Neuronal stem cell (in vitro differentiated cells): Measurements from ENCODE around the gene ZNF595. TPM values are rescaled to one million over a fixed set of nuclear protein-coding genes. Genes with fewer than 3 reads are reported as not detected.
"Not testable (repeated sequence)": the region's sequence is repeated elsewhere in the genome, so short reads cannot be mapped to it uniquely, and the experiment has no call there.

ENCODE experiments used
- DNase-seq: peaks from one replicate; pipeline ENCODE4 v3.0.0-alpha.2; 2013; ENCODE audit warnings: low spot score
- H2AFZ ChIP-seq: one replicate; pipeline ENCODE4 v1.6.1; 2013; ENCODE audit warnings: mild to moderate bottlenecking, low read length, inconsistent platforms
- H2AK5ac ChIP-seq: 2 replicates; pipeline ENCODE4 v1.6.1; 2013; ENCODE audit warnings: low read depth, mild to moderate bottlenecking, inconsistent platforms, low read length, moderate library complexity, mixed read lengths
- H2BK120ac ChIP-seq: 2 replicates; pipeline ENCODE4 v1.6.1; 2013; ENCODE audit warnings: low read depth, mild to moderate bottlenecking, inconsistent platforms, low read length, moderate library complexity, mixed read lengths
- H2BK12ac ChIP-seq: one replicate; pipeline ENCODE4 v1.6.1; 2013; ENCODE audit warnings: low read length, inconsistent platforms
- H2BK15ac ChIP-seq: 2 replicates; pipeline ENCODE4 v1.6.1; 2013; ENCODE audit warnings: mild to moderate bottlenecking, low read length, inconsistent platforms, mixed read lengths
- H2BK5ac ChIP-seq: one replicate; pipeline ENCODE4 v1.6.1; 2013; ENCODE audit warnings: inconsistent platforms, mild to moderate bottlenecking, low read length, moderate library complexity
- H3K14ac ChIP-seq: one replicate; pipeline ENCODE4 v1.6.1; 2013; ENCODE audit warnings: low read length, inconsistent platforms
- H3K18ac ChIP-seq: 2 replicates; pipeline ENCODE4 v1.6.1; 2013; ENCODE audit warnings: low read length, inconsistent platforms
- H3K23ac ChIP-seq: 2 replicates; pipeline ENCODE4 v1.6.1; 2013; ENCODE audit warnings: low read depth, mild to moderate bottlenecking, mixed read lengths, low read length, inconsistent platforms; ENCODE audit not compliant: poor library complexity
- H3K27ac ChIP-seq: replicated peaks from 3 replicates; pipeline ENCODE4 v1.5.1; 2013; ENCODE audit warnings: low read length, inconsistent platforms
- H3K27me3 ChIP-seq, 3 experiments: 2 replicates each; pipeline ENCODE4 v1.6.1; 2013; ENCODE audit warnings: low read length in 3 of 3, mild to moderate bottlenecking in 2 of 3, inconsistent platforms in 1 of 3, low read depth in 1 of 3, mixed read lengths in 1 of 3, moderate library complexity in 1 of 3; ENCODE audit not compliant: control insufficient read depth in 3 of 3, insufficient read depth in 3 of 3
- H3K36me3 ChIP-seq, 2 donors: replicated peaks in 1 of 2; 2 replicates each; pipeline ENCODE4 v1.6.1; 2013; ENCODE audit warnings: low read length in 2 of 2; ENCODE audit not compliant: control insufficient read depth in 2 of 2, insufficient read depth in 2 of 2
- H3K4ac ChIP-seq: 2 replicates; pipeline ENCODE4 v1.6.1; 2013; ENCODE audit warnings: inconsistent platforms, mild to moderate bottlenecking, low read length, moderate library complexity
- H3K4me1 ChIP-seq, 2 donors: 1 replicate in 1 of 2; 2 replicates in 1 of 2; pipeline ENCODE4 v1.6.1; 2013; ENCODE audit warnings: low read length in 2 of 2, low read depth in 1 of 2; ENCODE audit not compliant: control insufficient read depth in 2 of 2, insufficient read depth in 1 of 2
- H3K4me2 ChIP-seq: one replicate; pipeline ENCODE4 v1.6.1; 2013; ENCODE audit warnings: mild to moderate bottlenecking, low read length, inconsistent platforms; ENCODE audit not compliant: insufficient read depth, poor library complexity, severe bottlenecking
- H3K4me3 ChIP-seq, 2 donors: 2 replicates each; pipeline ENCODE4 v1.5.1; 2013; ENCODE audit warnings: low read length in 2 of 2, mild to moderate bottlenecking in 2 of 2, inconsistent platforms in 1 of 2, moderate library complexity in 1 of 2
- H3K79me1 ChIP-seq: one replicate; pipeline ENCODE4 v1.6.1; 2013; ENCODE audit warnings: low read depth, mild to moderate bottlenecking, inconsistent platforms, low read length, moderate library complexity
- H3K9ac ChIP-seq: one replicate; pipeline ENCODE4 v1.6.1; 2013; ENCODE audit warnings: mild to moderate bottlenecking, low read depth, low read length, inconsistent platforms; ENCODE audit not compliant: poor library complexity
- H3K9me3 ChIP-seq, 2 donors: replicated peaks in 1 of 2; 2 replicates each; pipeline versions ENCODE3 to v1.6.1; 2013; ENCODE audit warnings: low read length in 2 of 2, mild to moderate bottlenecking in 2 of 2, inconsistent platforms in 1 of 2, low read depth in 1 of 2, mixed read lengths in 1 of 2, moderate library complexity in 1 of 2; ENCODE audit not compliant: control insufficient read depth in 2 of 2, insufficient read depth in 1 of 2
- H4K8ac ChIP-seq: one replicate; pipeline ENCODE4 v1.6.1; 2013; ENCODE audit warnings: low read depth, mild to moderate bottlenecking, inconsistent platforms, low read length, moderate library complexity
- H4K91ac ChIP-seq: one replicate; pipeline ENCODE4 v1.6.1; 2013; ENCODE audit warnings: low read length, low read depth, mild to moderate bottlenecking, inconsistent platforms; ENCODE audit not compliant: poor library complexity
- WGBS, 2 donors: extraction: QIAGEN DNeasy Blood & Tissue Kit; methylation state at CpG; one replicate each; pipeline ENCODE4 v1.1.7; 2013; ENCODE audit warnings: missing lambda C conversion rate in 2 of 2, mixed read lengths in 1 of 2; ENCODE audit not compliant: insufficient read length in 2 of 2, insufficient replicate concordance in 1 of 2; ENCODE audit errors: extremely low coverage in 2 of 2; 5-methylcytosine and 5-hydroxymethylcytosine counted together
- polyA plus RNA-seq, 2 experiments: library from polyadenylated mRNA; stranded (reverse); fragments of 200-250 nt; gene quantifications; one replicate each; pipeline ENCODE4 v1.2.3, GENCODE V29; 2013

Gene ZNF595
- 13.7 TPM for polyA plus RNA-seq (2013, experiment 1 of 2)
- polyA plus RNA-seq (2013, experiment 2 of 2) = 14.6 TPM

DNA sequence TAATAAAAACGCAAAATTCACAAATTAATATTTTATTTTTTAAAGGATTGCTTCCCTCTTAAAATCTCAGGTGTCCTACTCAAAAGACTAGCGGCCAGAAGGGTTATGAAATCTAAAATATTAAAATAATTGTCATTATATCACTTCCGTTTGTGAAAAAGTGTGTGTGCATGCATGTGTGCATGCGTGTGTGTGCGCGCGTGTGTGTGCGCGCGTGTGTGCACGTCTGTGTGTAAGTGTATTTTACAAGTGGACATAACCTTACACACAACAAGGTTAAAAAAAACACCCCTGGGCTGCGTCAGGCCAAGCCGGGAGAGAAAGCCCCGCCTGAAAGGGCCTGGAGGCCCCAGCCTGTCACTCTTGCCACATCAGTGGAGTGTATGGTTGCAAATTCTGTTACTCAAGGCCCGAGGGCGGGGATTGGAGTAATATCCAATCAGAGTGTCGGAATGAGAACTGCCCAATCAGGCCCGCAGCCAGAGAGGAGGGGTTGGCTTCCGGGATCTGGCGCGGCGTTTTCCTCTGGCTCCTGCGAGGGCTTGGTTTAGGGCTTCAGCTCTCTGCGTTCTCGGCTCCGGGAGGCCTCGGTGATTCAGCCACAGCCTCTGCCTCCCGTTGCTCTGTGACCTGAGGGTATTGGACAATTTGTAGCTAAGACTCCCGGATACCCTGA lies at the start of gene ZNF595:
Gene ZNF595 (plus strand): TSS at position 518 of the 676 bp plus-strand sequence. CDS start 168 bp downstream, outside the sequence.
- not testable (repeated sequence) for H3K27ac ChIP-seq, DNase-seq

DNA sequence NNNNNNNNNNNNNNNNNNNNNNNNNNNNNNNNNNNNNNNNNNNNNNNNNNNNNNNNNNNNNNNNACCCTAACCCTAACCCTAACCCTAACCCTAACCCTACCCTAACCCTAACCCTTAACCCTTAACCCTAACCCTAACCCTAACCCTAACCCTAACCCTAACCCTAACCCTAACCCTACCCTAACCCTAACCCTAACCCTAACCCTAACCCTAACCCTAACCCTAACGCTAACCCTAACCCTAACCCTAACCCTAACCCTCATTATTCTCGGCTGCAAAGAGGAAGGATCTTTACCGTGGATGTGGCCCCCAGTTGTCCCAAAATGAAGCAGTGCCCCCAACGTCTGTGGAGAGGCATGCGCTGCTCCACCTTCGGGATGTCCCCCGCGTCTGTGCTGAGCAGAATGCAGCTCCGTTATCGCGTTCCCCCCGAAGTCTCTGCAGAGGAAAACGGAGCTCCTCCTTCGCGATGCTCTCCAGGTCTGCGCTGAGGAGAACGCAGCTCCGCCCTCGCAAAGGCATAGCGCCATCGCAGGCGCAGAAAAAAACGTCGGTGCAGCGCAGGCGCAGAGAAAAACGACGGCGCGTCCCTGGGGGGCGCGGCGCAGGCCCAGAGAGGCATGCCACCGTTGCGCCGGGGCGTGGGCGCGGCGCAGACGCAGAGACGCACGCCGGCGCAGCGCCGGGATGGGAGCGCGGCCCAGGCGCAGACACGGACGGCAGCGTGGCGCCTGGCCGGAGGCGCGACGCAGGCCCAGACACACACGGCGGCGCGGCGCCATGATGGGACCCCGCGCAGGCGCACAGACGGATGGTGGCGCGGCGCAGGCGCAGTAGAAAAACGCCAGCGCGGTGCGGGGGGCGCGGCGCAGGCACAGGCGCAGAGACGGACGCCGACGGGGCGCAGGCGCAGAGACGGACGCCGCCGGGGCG lies 42.9 kb upstream of the ZNF595 start:
- H3K27me3 ChIP-seq, H3K14ac ChIP-seq, H4K8ac ChIP-seq, H3K23ac ChIP-seq, H2BK12ac ChIP-seq, H3K4ac ChIP-seq, H3K9ac ChIP-seq, H3K4me3 ChIP-seq, H3K27ac ChIP-seq, H2AFZ ChIP-seq, H3K9me3 ChIP-seq, H3K18ac ChIP-seq, H3K79me1 ChIP-seq, H2BK15ac ChIP-seq, H2BK120ac ChIP-seq, H3K4me1 ChIP-seq, H2AK5ac ChIP-seq, H3K36me3 ChIP-seq, H4K91ac ChIP-seq, H2BK5ac ChIP-seq: not testable (repeated sequence)
- 100% methylated on average over 1 of the region's 90 CpGs; no CpG with 5 or more reads in 1 of the 2 donors for WGBS, 2 donors
- peak overlapping the region; percentile 23 for H3K4me2 ChIP-seq
- peak; percentile 21 for DNase-seq

More for the DNA sequence above, at the start of gene ZNF595:
- Histone ChIP-seq H3K4me3 (peak within 1 kb of the TSS; percentile 46 to 60), H2AFZ (peak within 1 kb of the TSS; percentile 69), H3K4me2 (peak within 1 kb of the TSS; percentile 11)
- not testable (repeated sequence) for H3K4me1 ChIP-seq, H2BK12ac ChIP-seq, H2BK15ac ChIP-seq, H3K27me3 ChIP-seq, H3K36me3 ChIP-seq, H3K4ac ChIP-seq, H3K23ac ChIP-seq, H3K79me1 ChIP-seq, H2BK120ac ChIP-seq, H2BK5ac ChIP-seq, H3K14ac ChIP-seq, H3K18ac ChIP-seq, H2AK5ac ChIP-seq, H3K9me3 ChIP-seq, H3K9ac ChIP-seq, H4K91ac ChIP-seq, H4K8ac ChIP-seq
- no CpG with 5 or more reads among the region's 29 CpGs for WGBS, 2 donors

DNA sequence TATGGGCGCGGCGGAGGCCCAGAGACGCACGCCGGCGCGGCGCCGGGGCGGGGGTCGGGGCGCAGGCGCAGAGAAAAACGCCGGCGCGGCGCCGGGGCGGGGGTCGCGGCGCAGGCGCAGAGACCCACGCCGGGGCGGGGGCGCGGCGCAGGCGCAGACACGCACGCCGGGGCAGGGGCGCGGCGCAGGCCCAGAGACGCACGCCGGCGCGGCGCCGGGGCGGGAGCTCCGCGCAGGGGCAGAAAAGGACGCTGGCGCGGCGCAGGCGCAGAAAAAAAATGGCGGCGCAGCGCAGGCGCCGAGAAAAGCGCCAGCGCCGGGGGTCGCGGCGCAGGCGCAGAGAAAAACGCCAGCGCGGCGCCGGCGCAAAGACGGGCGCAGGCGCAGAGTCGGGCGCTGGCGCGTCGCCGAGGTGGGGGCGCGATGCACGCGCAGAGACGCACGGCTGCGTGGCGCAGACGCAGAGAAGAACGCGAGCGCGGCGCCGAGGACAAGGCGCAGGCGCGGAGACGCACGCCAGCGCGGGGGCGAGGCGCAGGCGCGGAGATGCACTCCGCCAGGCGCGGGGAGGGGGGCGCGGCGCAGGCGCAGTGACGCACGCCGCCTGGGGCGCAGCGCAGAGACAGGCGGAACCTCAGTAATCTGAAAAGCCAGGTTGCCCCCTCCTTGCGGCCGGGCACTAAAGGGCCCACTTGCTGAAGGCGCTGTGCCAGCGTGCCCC lies 41.9 kb upstream of the ZNF595 start:
- H3K79me1 ChIP-seq, H3K4me1 ChIP-seq, H4K8ac ChIP-seq, H2AFZ ChIP-seq, H2AK5ac ChIP-seq, H4K91ac ChIP-seq, H2BK12ac ChIP-seq, H3K4ac ChIP-seq, H3K14ac ChIP-seq, H2BK5ac ChIP-seq, H3K36me3 ChIP-seq, H3K4me3 ChIP-seq, H2BK120ac ChIP-seq, H3K27me3 ChIP-seq, H3K27ac ChIP-seq, H3K18ac ChIP-seq, H3K23ac ChIP-seq, H3K4me2 ChIP-seq, H2BK15ac ChIP-seq, DNase-seq, H3K9ac ChIP-seq, H3K9me3 ChIP-seq: not testable (repeated sequence)
- no CpG with 5 or more reads among the region's 123 CpGs for WGBS, 2 donors
